ENCODE results near the gene ANXA5. TPM values are rescaled to one million over a fixed set of nuclear protein-coding genes. Genes with fewer than 3 reads are reported as not detected.

Gene ANXA5
- total RNA-seq, 1 donor from 2014 or later = 426 TPM

- intact Hi-C loops (cut with DNase I) = no loop called here
- peaks cover 29% of the 10 kb centered on the region for H3K4me1 ChIP-seq
- peaks cover 71% of the 10 kb centered on the region for H3K36me3 ChIP-seq
- no peak overlapping the region for H3K27ac ChIP-seq
- H3K9me3 ChIP-seq = no peaks in the 10 kb centered on the region
- no peak for ATAC-seq
- DNase-seq = no peak
- H3K27me3 ChIP-seq (ENCODE audit: low read depth) = no peaks in the 10 kb centered on the region
- no peak for TF ChIP-seq CTCF (IDR thresholded peaks at IDR 0.05)
- no peak overlapping the region for H3K4me3 ChIP-seq
Measured at GRCh38 chr4:121685257-121685656, 11.5 kb downstream of the ANXA5 start.

DNA sequence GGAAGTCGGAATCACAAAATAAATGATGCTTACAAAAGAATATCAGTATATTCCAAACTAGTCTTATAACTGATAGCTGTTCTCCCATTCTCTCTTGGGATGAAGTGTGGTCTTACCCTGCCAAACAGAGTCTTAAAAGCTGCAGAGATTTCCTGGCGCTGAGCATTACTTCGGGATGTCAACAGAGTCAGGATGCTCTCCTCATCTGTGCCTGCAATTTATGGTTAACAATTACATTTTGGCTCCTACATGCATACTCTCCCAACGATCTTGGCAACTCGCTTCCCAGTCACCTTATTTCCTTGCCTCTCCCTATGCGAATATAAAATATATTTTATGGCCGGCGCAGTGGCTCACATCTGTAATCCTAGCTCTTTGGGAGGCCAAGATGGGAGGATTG is 12.2 kb downstream of the ANXA5 start:
- intact Hi-C loops (cut with DNase I) = no loop called here

GRCh38 chr4:121684016-121684415 is 12.8 kb downstream of the ANXA5 start:
- H3K9me3 ChIP-seq = no peaks in the 10 kb centered on the region
- DNase-seq (no peak), ATAC-seq (no peak)
- H3K27me3 ChIP-seq (ENCODE audit: low read depth) = no peaks in the 10 kb centered on the region
- H3K4me3 ChIP-seq = no peak overlapping the region
- no peak for TF ChIP-seq CTCF (IDR thresholded peaks at IDR 0.05)
- intact Hi-C loops (cut with DNase I) = no loop called here
- H3K36me3 ChIP-seq = peaks cover 84% of the 10 kb centered on the region
- peaks cover 16% of the 10 kb centered on the region for H3K4me1 ChIP-seq
- no peak overlapping the region for H3K27ac ChIP-seq

More for the DNA sequence above, 12.2 kb downstream of the ANXA5 start:
- Histone ChIP-seq H3K27ac (no peak overlapping the region), H3K36me3 (peaks cover 78% of the 10 kb centered on the region), H3K27me3 (ENCODE audit: low read depth) (no peaks in the 10 kb centered on the region), H3K4me1 (peaks cover 22% of the 10 kb centered on the region), H3K9me3 (no peaks in the 10 kb centered on the region), H3K4me3 (no peak overlapping the region)
- no peak for ATAC-seq
- TF ChIP-seq CTCF (IDR thresholded peaks at IDR 0.05) = no peak
- DNase-seq = no peak

DNA sequence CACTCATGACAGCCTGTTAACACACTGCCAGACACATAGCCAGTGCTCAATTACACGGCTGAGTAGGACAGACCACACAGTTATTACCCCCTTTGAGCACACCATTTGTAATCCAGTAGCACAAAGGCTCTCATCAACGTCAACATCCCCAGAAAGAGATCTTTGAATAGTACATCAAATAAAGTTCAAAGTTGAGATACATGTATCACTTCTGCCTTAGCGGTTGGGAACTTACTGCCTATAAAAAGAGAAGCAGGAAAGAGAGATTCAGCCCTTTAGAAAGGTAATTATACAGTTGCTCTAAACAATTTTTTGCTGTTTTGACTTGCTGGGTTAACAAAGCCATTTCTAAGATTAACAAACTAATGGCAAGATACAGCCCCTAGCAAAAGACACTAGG is 16.2 kb downstream of the ANXA5 start:
- DNase-seq (no peak), ATAC-seq (no peak)
- no peaks in the 10 kb centered on the region for H3K27me3 ChIP-seq (ENCODE audit: low read depth)
- H3K27ac ChIP-seq = no peak overlapping the region
- H3K4me3 ChIP-seq = no peak overlapping the region
- H3K36me3 ChIP-seq = peaks cover 100% of the 10 kb centered on the region
- H3K9me3 ChIP-seq = no peaks in the 10 kb centered on the region
- TF ChIP-seq CTCF (IDR thresholded peaks at IDR 0.05) = no peak
- H3K4me1 ChIP-seq = no peaks in the 10 kb centered on the region
- intact Hi-C loops (cut with DNase I) = no loop called here

GRCh38 chr4:121679951-121680350 is 16.8 kb downstream of the ANXA5 start:
- intact Hi-C loops (cut with DNase I) = no loop called here
- no peaks in the 10 kb centered on the region for H3K9me3 ChIP-seq
- H3K27me3 ChIP-seq (ENCODE audit: low read depth) = no peaks in the 10 kb centered on the region
- no peaks in the 10 kb centered on the region for H3K4me1 ChIP-seq
- no peak for TF ChIP-seq CTCF (IDR thresholded peaks at IDR 0.05)
- no peak overlapping the region for H3K27ac ChIP-seq
- DNase-seq (no peak), ATAC-seq (no peak)
- H3K36me3 ChIP-seq = peaks cover 100% of the 10 kb centered on the region
- H3K4me3 ChIP-seq = no peak overlapping the region

DNA sequence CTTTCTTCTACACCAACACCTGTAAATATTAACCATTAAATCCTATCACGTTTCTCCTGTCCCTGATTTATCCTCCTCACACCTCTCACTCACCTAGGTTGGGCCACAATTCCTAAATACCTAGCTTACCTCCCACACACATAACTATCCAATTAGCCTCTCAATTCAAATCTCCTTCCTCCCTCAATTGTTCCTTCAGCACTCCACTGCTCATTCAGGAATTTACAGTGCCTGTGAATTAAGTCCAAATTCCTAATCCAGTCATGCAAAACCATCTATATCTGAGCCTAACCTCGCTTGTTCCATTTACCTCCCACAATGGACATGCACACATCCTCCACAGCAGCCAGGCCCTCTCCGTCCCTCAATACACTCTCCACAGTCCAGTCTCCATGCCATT is 17.5 kb downstream of the ANXA5 start:
- H3K4me3 ChIP-seq = no peak overlapping the region
- no peaks in the 10 kb centered on the region for H3K4me1 ChIP-seq
- no peaks in the 10 kb centered on the region for H3K9me3 ChIP-seq
- no peaks in the 10 kb centered on the region for H3K27me3 ChIP-seq (ENCODE audit: low read depth)
- intact Hi-C loops (cut with DNase I) = no loop called here
- H3K27ac ChIP-seq = no peak overlapping the region
- peaks cover 100% of the 10 kb centered on the region for H3K36me3 ChIP-seq
- DNase-seq = no peak
- no peak for TF ChIP-seq CTCF (IDR thresholded peaks at IDR 0.05)
- no peak for ATAC-seq
